C4-2B (cell line): Measurements from ENCODE around the gene SRF.

Experiments
- H3K27ac ChIP-seq: fragments of 450-650 bp; 2 replicates; pipeline ENCODE4 v1.5.1; 2017
- ZFX ChIP-seq: fragments of 450-650 bp; IDR thresholded peaks from 2 replicates; pipeline ENCODE4 v1.6.1; 2017
- TF ChIP-seq, protein P1 (sequence below): fragments of 450-650 bp; conservative IDR thresholded peaks from 2 replicates; pipeline ENCODE4 v1.5.1; 2017; ENCODE audit warnings: mild to moderate bottlenecking

SRF gene

GRCh38 chr6:43196337-43196736 is 25.3 kb downstream of the SRF start:
- H3K27ac ChIP-seq, result no peak overlapping the region
- TF ChIP-seq, protein P1, sequence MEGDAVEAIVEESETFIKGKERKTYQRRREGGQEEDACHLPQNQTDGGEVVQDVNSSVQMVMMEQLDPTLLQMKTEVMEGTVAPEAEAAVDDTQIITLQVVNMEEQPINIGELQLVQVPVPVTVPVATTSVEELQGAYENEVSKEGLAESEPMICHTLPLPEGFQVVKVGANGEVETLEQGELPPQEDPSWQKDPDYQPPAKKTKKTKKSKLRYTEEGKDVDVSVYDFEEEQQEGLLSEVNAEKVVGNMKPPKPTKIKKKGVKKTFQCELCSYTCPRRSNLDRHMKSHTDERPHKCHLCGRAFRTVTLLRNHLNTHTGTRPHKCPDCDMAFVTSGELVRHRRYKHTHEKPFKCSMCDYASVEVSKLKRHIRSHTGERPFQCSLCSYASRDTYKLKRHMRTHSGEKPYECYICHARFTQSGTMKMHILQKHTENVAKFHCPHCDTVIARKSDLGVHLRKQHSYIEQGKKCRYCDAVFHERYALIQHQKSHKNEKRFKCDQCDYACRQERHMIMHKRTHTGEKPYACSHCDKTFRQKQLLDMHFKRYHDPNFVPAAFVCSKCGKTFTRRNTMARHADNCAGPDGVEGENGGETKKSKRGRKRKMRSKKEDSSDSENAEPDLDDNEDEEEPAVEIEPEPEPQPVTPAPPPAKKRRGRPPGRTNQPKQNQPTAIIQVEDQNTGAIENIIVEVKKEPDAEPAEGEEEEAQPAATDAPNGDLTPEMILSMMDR, result no peak
- no peak for TF ChIP-seq ZFX

DNA sequence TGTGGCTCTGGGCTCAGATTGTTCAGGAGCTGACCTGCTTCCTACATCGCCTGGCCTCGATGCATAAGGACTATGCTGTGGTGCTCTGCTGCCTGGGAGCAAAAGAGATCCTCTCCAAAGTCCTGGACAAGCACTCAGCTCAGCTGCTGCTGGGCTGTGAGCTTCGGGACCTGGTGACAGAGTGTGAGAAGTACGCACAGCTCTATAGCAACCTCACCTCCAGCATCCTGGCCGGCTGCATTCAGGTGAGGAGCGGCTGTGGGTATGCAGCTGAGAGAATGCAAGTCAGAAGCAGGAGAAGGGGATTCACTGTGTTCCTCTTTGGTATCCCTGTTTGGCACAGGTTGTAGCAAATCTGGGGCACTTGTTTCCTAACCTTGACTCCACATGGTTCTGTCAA is 28.8 kb downstream of the SRF start:
- no peak overlapping the region for H3K27ac ChIP-seq
- no peak for TF ChIP-seq ZFX
- TF ChIP-seq, protein P1, result no peak

DNA sequence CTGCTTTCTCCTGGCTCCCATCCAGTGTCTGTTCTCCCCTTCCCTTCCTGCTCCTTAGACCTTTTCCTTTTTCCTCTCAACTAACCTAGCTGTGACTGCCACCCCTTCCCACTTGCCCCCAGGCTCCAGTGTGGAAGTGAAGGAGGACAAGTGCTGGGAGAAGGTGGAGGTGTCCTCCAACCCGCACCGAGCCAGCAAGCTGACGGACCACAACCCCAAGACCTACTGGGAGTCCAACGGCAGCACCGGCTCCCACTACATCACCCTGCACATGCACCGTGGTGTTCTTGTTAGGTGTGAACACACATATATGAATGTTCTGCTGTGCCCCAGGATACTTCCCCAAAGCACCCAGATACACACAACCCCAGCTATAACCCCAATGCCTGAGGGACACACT is 29.5 kb downstream of the SRF start:
- TF ChIP-seq, protein P1, result no peak
- TF ChIP-seq ZFX, result no peak
- H3K27ac ChIP-seq, result no peak overlapping the region

DNA sequence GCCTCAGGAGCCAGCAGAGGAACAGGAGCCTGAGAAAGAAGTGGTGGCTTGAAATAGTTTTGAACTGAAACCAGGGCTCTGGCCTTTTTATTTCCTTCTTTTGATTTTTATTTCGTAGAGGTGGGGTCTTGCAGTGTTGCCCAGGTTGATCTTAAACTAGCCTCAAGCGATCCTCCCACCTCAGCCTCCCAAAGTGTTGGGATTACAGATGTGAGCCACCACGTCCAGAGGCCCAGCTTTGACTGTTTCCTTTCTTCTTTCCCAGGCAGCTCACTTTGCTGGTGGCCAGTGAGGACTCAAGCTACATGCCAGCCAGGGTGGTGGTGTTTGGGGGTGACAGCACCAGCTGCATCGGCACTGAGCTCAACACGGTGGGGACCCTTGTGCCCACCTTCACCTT is 31.4 kb downstream of the SRF start:
- TF ChIP-seq, protein P1, result no peak
- TF ChIP-seq ZFX, result no peak
- H3K27ac ChIP-seq, result no peak overlapping the region

DNA sequence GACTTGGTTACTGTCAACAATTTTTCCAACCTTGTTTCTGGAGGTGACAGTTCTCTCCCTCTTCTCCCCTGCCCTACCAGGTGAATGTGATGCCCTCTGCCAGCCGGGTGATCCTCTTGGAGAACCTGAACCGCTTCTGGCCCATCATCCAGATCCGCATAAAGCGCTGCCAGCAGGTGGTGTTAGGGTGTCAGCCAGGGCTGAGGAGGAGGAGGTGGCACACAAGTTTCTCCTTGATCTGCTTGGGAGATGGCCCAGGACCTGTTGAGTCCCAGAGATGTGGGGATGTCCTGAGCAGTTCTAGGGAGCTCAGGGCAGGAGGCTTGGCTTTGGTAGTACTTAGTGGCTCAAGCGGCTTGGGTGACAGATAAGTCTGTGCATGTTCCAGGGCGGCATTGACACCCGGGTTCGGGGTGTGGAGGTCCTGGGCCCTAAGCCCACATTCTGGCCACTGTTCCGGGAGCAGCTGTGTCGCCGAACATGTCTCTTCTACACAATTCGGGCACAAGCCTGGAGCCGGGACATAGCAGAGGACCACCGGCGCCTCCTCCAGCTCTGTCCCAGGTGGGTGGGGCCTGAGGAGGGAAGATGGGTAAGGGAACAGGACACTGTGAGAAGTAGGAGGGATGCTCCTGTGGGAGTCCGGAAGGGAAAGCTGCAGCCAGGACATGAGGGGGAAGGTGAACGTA is 32.1 kb downstream of the SRF start:
- TF ChIP-seq ZFX, result no peak
- TF ChIP-seq, protein P1, result no peak
- no peak overlapping the region for H3K27ac ChIP-seq

DNA sequence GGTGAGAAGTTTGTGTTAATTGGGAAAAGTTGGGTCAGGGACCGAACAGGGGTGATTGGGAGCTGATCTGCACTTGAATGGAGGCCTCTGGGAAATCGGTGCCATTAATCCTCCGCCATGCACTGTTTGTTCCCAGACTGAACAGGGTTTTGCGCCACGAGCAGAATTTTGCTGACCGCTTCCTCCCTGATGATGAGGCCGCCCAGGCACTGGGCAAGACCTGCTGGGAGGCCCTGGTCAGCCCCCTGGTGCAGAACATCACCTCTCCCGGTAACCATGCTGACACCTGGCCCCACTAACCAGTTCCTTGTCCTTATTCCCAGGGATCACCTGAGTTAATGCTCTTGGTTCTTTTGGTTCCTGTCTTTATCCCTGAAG is 32.6 kb downstream of the SRF start:
- no peak for TF ChIP-seq ZFX
- TF ChIP-seq, protein P1, result no peak
- H3K27ac ChIP-seq, result no peak overlapping the region

- no peak overlapping the region for H3K27ac ChIP-seq
- TF ChIP-seq ZFX, result no peak
- TF ChIP-seq, protein P1, result no peak
Observed at GRCh38 chr6:43204271-43205105, 33.4 kb downstream of the SRF start.
